Left lung (tissue), 10 donors: ENCODE data around the gene JARID2. TPM values are rescaled to one million over a fixed set of nuclear protein-coding genes. Genes with fewer than 3 reads are reported as not detected.

Source experiments
- ATAC-seq: fragments of 200-7000 bp; cut with Tn5 transposase; one replicate; pipeline ENCODE4 v1.9.1; 2020; ENCODE audit warnings: moderate library complexity
- DNase-seq, 4 donors: peaks; one replicate each; pipeline ENCODE4 v3.0.0-alpha.2; 2013 to 2020
- H3K27ac ChIP-seq, 2 donors: fragments of 200-600 bp; sonication (generic) in 1 of 2; one replicate each; pipeline versions ENCODE4 v1.5.0 to v1.8.0; 2020 to 2021
- H3K27me3 ChIP-seq, 2 donors: fragments of 200-600 bp; sonication (generic) in 1 of 2; one replicate each; pipeline versions ENCODE4 v1.5.0 to v1.8.0; 2020 to 2021
- H3K36me3 ChIP-seq, 2 donors: fragments of 200-600 bp; sonication (generic) in 1 of 2; one replicate each; pipeline versions ENCODE4 v1.5.0 to v1.8.0; 2020 to 2021
- H3K4me1 ChIP-seq, 2 donors: fragments of 200-600 bp; one replicate each; pipeline ENCODE4 v1.8.0; 2021
- H3K4me3 ChIP-seq, 2 donors: fragments of 200-600 bp; sonication (generic) in 1 of 2; one replicate each; pipeline versions ENCODE4 v1.5.0 to v1.8.0; 2020 to 2021; ENCODE audit warnings: mild to moderate bottlenecking in 1 of 2
- H3K9me3 ChIP-seq, 2 donors: fragments of 200-600 bp; sonication (generic) in 1 of 2; one replicate each; pipeline versions ENCODE4 v1.5.0 to v1.8.0; 2020 to 2021
- CTCF ChIP-seq, 2 donors: fragments of 200-600 bp; sonication (generic) in 1 of 2; IDR thresholded peaks; one replicate each; pipeline versions ENCODE4 v1.5.0 to v1.8.0; 2021; ENCODE audit warnings: antibody characterized with exemption in 2 of 2
- intact Hi-C, 2 donors: fragments of 100-400 bp; cut with DNase I; formaldehyde crosslinking; loops; one replicate each; pipeline versions ENCODE4 v1.11.2 to v1.14.2; 2022
- polyA plus RNA-seq, 6 donors: library from polyadenylated mRNA; unstranded; fragments of 120-200 nt; gene quantifications; one replicate each; pipeline ENCODE4 v1.2.1, GENCODE V29; 2013; ENCODE audit not compliant: insufficient read length in 6 of 6
- total RNA-seq, 2 donors: library from RNA; stranded (reverse); fragmentation: NEBNext Ultra II Directional; extraction: Animal tissue kit (Norgen Biotek cat#: 25700); gene quantifications; one replicate each; pipeline ENCODE4 v1.2.1, GENCODE V29; 2021
- donor health status: DM: no; HTN: yes; CAD: no.
- donor health status: DM: no; HTN: no; CAD: no.

The JARID2 gene
- total and polyA plus RNA-seq, 8 donors: 10.2 to 19.4 (median 17.8) TPM

- TF ChIP-seq CTCF (IDR thresholded peaks at IDR 0.05): no peak
These were observed 131.1 kb downstream of the JARID2 start for GRCh38 chr6:15376900-15377487.

GRCh38 chr6:15378272-15378671 is 132.4 kb downstream of the JARID2 start:
- no peaks in the 10 kb centered on the region for H3K4me1 ChIP-seq
- no peak overlapping the region for H3K27ac ChIP-seq
- H3K9me3 ChIP-seq: no peaks in the 10 kb centered on the region
- H3K27me3 ChIP-seq: no peaks in the 10 kb centered on the region
- no peak for TF ChIP-seq CTCF (IDR thresholded peaks at IDR 0.05)
- no peak overlapping the region for H3K4me3 ChIP-seq
- DNase-seq (no peak), ATAC-seq (no peak)
- intact Hi-C loops: no loop called here
- peaks cover 0 to 6% of the 10 kb centered on the region in 2 donors for H3K36me3 ChIP-seq

More at GRCh38 chr6:15376900-15377487, 131.1 kb downstream of the JARID2 start:
- DNase-seq: no peak
- H3K36me3 ChIP-seq: peaks cover 0 to 6% of the 10 kb centered on the region in 2 donors
- no peak overlapping the region for H3K4me3 ChIP-seq
- no peak for ATAC-seq
- intact Hi-C loops: no loop called here
- peaks cover 0 to 3% of the 10 kb centered on the region in 2 donors for H3K4me1 ChIP-seq
- H3K9me3 ChIP-seq: no peaks in the 10 kb centered on the region
- no peak overlapping the region for H3K27ac ChIP-seq
- no peaks in the 10 kb centered on the region for H3K27me3 ChIP-seq

GRCh38 chr6:15378866-15379265 is 133.0 kb downstream of the JARID2 start:
- Histone ChIP-seq H3K9me3 (no peaks in the 10 kb centered on the region), H3K4me1 (no peaks in the 10 kb centered on the region), H3K4me3 (no peak overlapping the region), H3K36me3 (peaks cover 0 to 6% of the 10 kb centered on the region in 2 donors), H3K27me3 (no peaks in the 10 kb centered on the region), H3K27ac (no peak overlapping the region)
- no peak for ATAC-seq
- no peak for DNase-seq
- intact Hi-C loops: no loop called here
- no peak for TF ChIP-seq CTCF (IDR thresholded peaks at IDR 0.05)

GRCh38 chr6:15380351-15380750 is 134.5 kb downstream of the JARID2 start:
- Histone ChIP-seq H3K4me1 (peaks cover 0 to 6% of the 10 kb centered on the region in 2 donors), H3K36me3 (no peaks in the 10 kb centered on the region), H3K27ac (no peak overlapping the region), H3K4me3 (no peak overlapping the region), H3K9me3 (no peaks in the 10 kb centered on the region), H3K27me3 (no peaks in the 10 kb centered on the region)
- intact Hi-C loops: no loop called here
- DNase-seq: no peak
- no peak for TF ChIP-seq CTCF (IDR thresholded peaks at IDR 0.05)
- no peak for ATAC-seq

GRCh38 chr6:15382089-15382488 is 136.2 kb downstream of the JARID2 start:
- no peak overlapping the region for H3K4me3 ChIP-seq
- intact Hi-C loops: no loop called here
- no peaks in the 10 kb centered on the region for H3K9me3 ChIP-seq
- DNase-seq (no peak), ATAC-seq (no peak)
- H3K36me3 ChIP-seq: no peaks in the 10 kb centered on the region
- no peak overlapping the region for H3K27ac ChIP-seq
- peaks cover 0 to 19% of the 10 kb centered on the region in 2 donors for H3K4me1 ChIP-seq
- no peak for TF ChIP-seq CTCF (IDR thresholded peaks at IDR 0.05)
- no peaks in the 10 kb centered on the region for H3K27me3 ChIP-seq
